Left colon (tissue), 2 donors: ENCODE data around the gene DAB2. TPM values are rescaled to one million over a fixed set of nuclear protein-coding genes. Genes with fewer than 3 reads are reported as not detected.
A peak's percentile ranks its signal among the peaks of the same experiment; 100 is the strongest.
"Not testable (repeated sequence)": the region's sequence is repeated elsewhere in the genome, so short reads cannot be mapped to it uniquely, and the experiment has no call there.

Source experiments
- ATAC-seq: fragments of 200-7000 bp; cut with Tn5 transposase; one replicate; pipeline ENCODE4 v1.9.1; 2020; ENCODE audit warnings: mild to moderate bottlenecking, moderate library complexity
- DNase-seq, 2 donors: peaks; one replicate each; pipeline ENCODE4 v3.0.0-alpha.2; 2020
- intact Hi-C, 2 donors: fragments of 100-400 bp; cut with DNase I in 1 of 2; cut with micrococcal nuclease in 1 of 2; formaldehyde crosslinking; loops; one replicate each; pipeline versions ENCODE4 v1.11.2 to v1.14.0; 2022; cut with DNase I, micrococcal nuclease
- total RNA-seq, 2 donors: library from RNA; stranded (reverse); fragmentation: NEBNext Ultra II Directional; extraction: Animal tissue kit (Norgen Biotek cat#: 25700); gene quantifications; one replicate each; pipeline ENCODE4 v1.2.1, GENCODE V29; 2021
- donor health status: DM: no; HTN: no; CAD: no.
- donor health status: DM: yes; HTN: yes; CAD: no.

Gene DAB2
- total RNA-seq, 2 donors from 2014 or later: 38.5 to 61.6 TPM

DNA sequence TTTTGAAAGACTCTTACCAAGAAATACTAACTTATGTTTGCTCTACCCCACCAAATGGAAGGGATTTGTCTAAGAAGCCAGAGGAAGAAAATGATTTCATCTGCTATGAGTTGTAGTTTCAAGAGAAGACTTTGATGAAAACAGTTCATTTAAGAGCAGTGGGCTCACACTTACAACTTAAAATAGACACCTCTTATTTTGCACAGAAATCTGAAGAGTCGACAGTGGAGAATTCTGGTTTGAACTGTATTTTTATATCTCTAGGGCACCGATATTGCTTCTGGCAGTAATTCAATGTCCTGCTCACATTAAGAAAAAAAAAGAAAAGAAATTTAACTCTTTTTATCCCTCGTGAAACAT, 1.9 kb upstream of the DAB2 start:
- intact Hi-C loops: no loop called here
- DNase-seq (no peak), ATAC-seq (no peak)

DNA sequence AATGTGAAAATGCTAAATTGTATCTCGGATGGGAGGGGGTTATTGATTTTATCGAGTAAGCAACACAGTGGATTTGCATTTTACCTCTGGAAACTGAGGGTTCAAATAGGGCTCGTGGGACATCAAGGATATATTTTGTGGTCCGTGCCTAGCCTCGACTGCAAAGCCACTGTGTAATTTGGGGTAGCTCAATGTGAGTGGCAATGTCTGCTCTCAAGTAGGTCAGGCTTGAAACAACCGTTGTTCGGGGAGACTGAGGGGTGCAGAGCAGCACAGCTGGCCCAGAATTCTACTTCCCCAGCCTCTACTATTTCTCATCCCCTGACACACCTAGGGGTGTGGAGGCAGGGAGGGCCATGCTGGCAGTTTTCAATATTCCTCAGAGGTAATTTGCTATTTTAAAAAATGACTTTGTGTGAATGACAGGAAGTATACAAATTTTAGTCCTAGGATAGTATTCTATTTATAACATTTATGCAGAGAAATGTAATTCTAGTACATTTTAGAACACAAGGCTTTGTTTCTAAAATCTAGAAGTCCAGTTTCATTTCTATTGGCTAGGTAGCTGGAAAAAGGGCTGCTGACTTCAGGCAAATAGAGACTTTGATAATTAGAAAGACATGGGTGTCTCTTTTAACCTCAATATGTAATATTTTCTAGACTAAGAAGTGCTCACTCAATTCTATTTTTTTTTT, 1.4 kb upstream of the DAB2 start:
- DNase-seq (no peak), ATAC-seq (peak; percentile 24)
- intact Hi-C loops: no loop called here

DNA sequence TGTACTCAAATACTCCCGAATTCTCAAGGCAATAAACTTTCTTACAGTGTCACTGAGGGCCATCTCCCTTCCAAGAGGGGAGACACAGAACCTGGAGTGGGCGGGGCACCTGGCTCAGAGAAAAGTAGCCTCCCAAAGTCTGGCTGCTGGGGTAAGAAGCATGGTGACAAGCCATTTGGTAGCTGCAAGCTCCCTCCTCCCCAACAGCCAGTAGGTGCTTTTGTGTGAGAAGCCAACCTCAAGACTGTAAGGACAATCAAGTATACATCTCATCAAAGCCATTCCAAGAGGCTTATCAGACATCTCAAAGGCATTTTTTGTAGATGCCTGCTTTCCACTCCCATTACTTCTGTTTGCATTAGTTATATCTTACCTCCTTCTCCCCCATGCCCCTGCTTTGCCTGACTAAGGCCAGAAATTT, 1.4 kb downstream of the DAB2 start:
- intact Hi-C loops: no loop called here
- ATAC-seq (no peak), DNase-seq (peak in 1 of 2 donors; percentile 30)

- intact Hi-C loops: no loop called here
- DNase-seq (no peak), ATAC-seq (no peak)
These were observed 2.0 kb downstream of the DAB2 start for GRCh38 chr5:39422728-39423285.

GRCh38 chr5:39422036-39422606, 2.7 kb downstream of the DAB2 start:
- DNase-seq: no peak
- intact Hi-C loops: no loop called here
- no peak for ATAC-seq

- no peak for ATAC-seq
- intact Hi-C loops: no loop called here
These were observed 4.2 kb downstream of the DAB2 start for GRCh38 chr5:39420482-39421145.

DNA sequence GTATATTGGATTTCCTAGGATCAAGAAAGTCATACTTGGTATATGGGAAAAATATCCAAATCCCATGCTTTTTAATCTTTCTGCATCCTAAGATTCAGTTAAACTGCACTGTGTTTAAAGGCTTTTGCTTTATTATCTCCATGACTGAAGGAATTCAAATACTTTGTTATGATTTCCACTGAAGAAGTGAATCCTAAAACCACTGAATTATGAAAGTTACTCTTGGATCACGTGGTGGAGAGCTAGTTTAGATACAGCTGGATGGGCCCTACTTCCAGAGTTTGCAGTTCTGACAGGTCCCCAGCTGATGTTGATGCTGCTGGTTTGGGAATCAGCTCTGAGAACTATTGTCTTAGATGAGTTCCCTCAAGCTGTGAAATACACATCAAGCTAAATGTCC, 5.0 kb downstream of the DAB2 start:
- no peak for ATAC-seq

More at GRCh38 chr5:39420482-39421145, 4.2 kb downstream of the DAB2 start:
- DNase-seq: peak; percentile 27 to 55

GRCh38 chr5:39417979-39418378, 6.8 kb downstream of the DAB2 start:
- intact Hi-C loops: no loop called here
- ATAC-seq: no peak
- DNase-seq: no peak

More for the DNA sequence above, 5.0 kb downstream of the DAB2 start:
- intact Hi-C loops: no loop called here
- no peak for DNase-seq

DNA sequence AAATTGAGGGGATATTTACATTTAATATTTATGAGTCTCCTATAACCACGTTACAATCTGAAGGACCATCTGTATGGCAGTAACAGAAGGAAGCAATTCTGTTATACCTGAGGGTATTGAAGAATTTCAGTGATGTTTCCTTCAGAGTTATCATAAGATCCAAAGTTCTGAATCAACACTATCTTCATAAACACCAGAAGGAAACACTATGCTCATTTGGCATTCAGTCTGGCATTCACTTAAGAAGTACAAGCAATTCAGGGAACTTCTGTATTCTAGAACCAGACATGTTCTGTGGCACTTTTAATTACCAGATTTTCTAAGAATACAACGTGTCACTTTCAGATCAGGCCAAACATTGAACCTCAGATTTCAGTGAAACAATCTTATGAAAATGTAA, 9.6 kb downstream of the DAB2 start:
- intact Hi-C loops: no loop called here
- DNase-seq: no peak
- ATAC-seq: no peak

- DNase-seq: no peak
- ATAC-seq: no peak
- intact Hi-C loops: no loop called here
These were observed 10.4 kb downstream of the DAB2 start for GRCh38 chr5:39414426-39414825.

DNA sequence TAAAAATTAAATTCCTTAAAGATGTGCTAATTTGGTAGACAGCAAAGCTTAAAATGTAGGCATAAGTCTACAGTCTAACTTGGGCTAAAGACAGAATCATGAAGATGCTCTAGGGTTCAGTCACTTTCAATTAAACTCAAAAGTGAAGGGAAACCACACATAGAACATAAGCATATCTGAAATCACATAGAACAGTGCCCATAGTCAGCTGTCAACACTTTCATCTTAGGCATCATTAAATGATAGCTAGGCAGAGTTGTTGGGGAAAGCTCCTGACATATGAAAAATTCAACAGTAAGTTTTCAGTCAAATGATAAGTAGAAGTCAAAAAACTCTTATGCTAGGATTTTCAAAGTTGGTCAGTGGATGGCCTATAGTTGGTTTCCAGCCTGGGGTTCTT, 11.0 kb downstream of the DAB2 start:
- ATAC-seq (no peak), DNase-seq (no peak)
- intact Hi-C loops: no loop called here

DNA sequence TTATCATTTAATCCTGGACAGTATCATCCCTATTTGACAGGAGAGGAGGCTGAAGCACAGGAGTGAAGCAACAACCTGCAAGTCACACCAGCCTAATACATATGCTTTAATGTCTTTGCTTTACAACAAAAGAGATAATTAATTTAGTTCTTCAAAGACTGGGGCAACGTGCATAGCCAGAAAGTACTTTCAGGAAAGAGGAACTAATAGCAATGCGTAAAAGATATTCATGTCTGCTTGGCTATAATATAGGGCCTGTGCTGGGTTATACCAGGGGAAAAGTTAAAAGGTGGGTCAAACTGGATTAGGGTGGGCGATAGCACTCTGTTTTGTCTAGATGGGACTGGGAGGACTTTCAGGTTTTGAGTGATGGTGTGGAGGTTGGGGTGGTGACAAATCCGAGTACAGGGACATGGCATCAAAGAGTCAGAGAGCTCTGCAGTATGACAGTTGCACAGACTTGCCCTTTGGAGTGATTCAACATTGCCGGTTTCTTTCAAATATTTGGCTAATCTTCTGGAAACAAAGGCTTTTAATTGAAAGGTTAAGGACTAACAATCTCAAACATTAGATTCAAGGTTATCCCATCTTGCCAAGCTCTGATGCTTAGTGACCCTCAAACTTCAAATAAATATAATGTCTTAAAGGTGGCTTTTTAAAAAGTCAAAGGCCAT, 11.9 kb downstream of the DAB2 start:
- intact Hi-C loops: no loop called here
- DNase-seq (no peak), ATAC-seq (no peak)

- DNase-seq: no peak
- ATAC-seq: no peak
- intact Hi-C loops: no loop called here
These were observed 12.8 kb downstream of the DAB2 start for GRCh38 chr5:39411985-39412384.

DNA sequence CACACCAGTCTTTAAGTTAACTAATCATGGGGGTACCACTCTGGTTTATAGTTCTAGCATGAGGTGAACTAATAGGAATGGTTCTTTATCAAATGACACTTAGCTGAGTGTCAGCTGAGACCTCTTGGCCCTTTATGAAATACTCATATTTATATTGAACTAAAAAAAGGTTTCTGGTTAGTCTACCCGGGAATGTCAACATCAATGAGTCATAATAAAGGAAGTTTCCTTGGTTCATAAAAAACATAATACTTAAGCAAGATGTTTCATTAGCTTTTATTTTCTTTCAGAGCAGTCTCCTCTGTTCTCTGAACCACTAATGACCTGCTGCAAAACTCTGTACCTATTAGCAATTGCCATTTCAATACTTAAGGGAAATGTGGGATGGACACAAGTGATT, 13.7 kb downstream of the DAB2 start:
- DNase-seq: no peak
- ATAC-seq: no peak
- intact Hi-C loops: no loop called here

DNA sequence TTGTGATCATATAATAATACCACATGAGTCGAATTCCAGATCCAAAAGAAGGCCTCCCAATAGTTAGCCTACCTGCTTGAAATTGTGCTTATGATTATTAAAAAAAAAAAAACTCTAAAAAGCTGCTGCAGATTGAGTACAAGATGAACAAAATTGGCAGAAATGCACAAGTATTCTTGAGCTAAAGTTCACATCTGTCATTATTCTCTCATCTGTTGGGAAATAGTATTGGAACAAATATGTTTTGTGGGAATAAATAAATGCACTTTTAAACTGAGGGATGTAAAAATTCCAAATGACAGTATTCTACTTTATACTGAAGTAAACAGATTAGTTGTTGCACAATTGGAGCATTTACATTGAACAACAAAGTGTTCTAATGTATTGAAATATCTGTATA, 15.7 kb downstream of the DAB2 start:
- intact Hi-C loops: no loop called here
- no peak for ATAC-seq

GRCh38 chr5:39405083-39405843, 19.5 kb downstream of the DAB2 start:
- no peak for ATAC-seq
- no peak for DNase-seq
- intact Hi-C loops: no loop called here

More for the DNA sequence above, 15.7 kb downstream of the DAB2 start:
- no peak for DNase-seq

- DNase-seq, intact Hi-C loops, ATAC-seq: not testable (repeated sequence)
These were observed 21.0 kb downstream of the DAB2 start for GRCh38 chr5:39403761-39404160.

DNA sequence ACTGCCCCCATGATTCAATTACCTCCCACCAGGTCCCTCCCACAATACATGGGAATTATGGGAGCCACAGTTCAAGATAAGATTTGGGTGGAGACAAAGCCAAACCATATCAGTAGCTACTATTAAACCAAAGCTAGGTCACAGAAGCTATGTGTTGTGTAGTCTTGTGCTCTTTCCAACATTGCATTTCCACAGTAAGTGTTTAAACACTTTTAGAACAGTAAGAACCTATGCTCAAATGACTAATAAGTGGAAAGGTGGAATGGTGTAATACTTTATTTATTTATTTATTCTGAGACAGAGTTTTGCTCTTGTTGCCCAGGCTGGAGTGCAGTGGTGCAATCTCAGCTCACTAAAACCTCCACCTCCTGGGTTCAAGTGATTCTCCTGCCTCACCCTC, 22.6 kb downstream of the DAB2 start:
- DNase-seq, ATAC-seq, intact Hi-C loops: not testable (repeated sequence)
